GM13977 (cell line): ENCODE data around the gene FAM237B.
"Not testable (repeated sequence)": the region's sequence is repeated elsewhere in the genome, so short reads cannot be mapped to it uniquely, and the experiment has no call there.

Source experiments
- DNase-seq: peaks from one replicate; pipeline ENCODE4 v3.0.0; 2012; ENCODE audit warnings: low spot score
- CTCF ChIP-seq: IDR thresholded peaks from 2 replicates; pipeline ENCODE4 v1.5.1; 2012; ENCODE audit warnings: mild to moderate bottlenecking, control low read depth; ENCODE audit not compliant: insufficient read depth; ENCODE audit errors: extremely low read depth, missing control alignments
- in situ Hi-C: fragments of 300-500 bp; cut with MboI; formaldehyde crosslinking; loops from one replicate; pipeline ENCODE4 v1.12.0; 2022; ENCODE audit warnings: low sequenced_read_pairs, low pct_unique_long_range_greater_than_20kb, mixed read lengths, inconsistent platforms; ENCODE audit not compliant: unreplicated experiment

The FAM237B gene

GRCh38 chr7:90345016-90345415 is 23.9 kb upstream of the FAM237B start:
- TF ChIP-seq CTCF = no peak
- in situ Hi-C loops = no loop called here

DNA sequence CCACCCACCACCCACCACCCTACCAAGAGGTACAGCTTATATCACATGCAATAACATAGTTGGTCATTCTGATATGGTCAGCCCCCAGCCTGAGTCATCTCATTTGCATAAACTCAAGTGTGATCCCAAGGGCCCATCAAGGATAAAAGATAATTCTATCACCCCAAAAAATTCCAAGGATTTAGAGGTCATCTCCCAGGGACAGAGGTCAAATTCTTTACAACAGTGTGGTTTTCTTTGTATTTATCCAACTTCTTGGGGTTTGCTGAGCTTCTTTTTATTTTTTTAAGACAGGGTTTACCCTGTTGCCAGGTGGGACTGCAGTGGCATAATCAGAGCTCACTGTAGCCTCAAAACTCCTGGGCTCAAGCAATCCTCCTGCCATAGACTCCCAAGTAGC is 16.0 kb upstream of the FAM237B start:
- no peak for DNase-seq
- TF ChIP-seq CTCF = no peak

More at GRCh38 chr7:90345016-90345415, 23.9 kb upstream of the FAM237B start:
- DNase-seq = no peak

GRCh38 chr7:90334926-90335325 is 13.8 kb upstream of the FAM237B start:
- in situ Hi-C loops, DNase-seq: not testable (repeated sequence)

More for the DNA sequence above, 16.0 kb upstream of the FAM237B start:
- in situ Hi-C loops = no loop called here

DNA sequence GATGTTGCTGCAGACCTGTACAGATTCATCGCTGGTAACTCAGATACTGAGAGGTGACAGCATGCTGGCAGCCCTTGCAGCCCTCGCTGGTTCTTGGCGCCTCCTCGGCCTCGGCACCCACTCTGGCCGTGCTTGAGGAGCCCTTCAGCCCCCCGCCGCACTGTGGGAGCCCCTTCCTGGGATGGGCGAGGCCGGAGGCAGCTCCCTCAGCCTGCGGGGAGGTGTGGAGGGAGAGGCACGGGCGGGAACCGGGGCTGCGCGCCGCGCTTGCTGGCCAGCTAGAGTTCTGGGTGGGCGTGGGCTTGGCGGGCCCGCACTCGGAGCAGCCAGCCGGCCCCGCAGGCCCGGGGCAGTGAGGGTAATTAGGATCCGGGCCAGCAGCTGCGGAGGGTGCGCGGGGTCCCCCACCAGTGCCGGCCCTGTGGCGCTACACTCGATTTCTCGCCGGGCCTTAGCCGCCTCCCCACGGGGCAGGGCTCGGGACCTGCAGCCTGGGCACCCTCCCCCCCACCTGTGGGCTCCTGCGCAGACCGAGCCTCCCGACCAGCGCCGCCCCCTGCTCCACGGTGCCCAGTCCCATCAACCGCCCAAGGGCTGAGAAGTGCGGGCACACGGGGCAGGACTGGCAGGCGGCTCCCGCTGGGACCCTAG is 13.2 kb upstream of the FAM237B start:
- no peak for TF ChIP-seq CTCF
- in situ Hi-C loops = no loop called here
- DNase-seq = no peak

DNA sequence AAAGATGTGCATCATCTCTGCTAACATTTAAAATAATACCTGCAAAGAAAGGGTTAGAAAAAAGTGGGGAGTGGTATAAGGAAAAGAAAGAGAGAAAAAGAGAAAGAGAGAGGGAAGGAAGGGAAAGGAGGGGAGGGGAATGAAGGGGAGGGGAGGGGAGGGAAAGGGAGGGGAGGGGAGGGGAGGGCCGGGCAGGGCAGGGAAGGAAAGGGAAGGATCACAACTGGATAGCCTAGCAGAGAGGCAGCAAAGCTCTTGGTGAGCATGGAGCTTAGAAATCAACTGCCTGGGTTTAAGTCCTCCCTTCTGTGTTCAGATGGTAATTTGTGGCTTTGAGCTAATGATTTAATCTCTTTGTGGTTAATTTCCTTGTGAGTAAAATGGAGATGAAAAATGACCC is 5.4 kb upstream of the FAM237B start:
- DNase-seq = no peak
- TF ChIP-seq CTCF = no peak
- in situ Hi-C loops = no loop called here

DNA sequence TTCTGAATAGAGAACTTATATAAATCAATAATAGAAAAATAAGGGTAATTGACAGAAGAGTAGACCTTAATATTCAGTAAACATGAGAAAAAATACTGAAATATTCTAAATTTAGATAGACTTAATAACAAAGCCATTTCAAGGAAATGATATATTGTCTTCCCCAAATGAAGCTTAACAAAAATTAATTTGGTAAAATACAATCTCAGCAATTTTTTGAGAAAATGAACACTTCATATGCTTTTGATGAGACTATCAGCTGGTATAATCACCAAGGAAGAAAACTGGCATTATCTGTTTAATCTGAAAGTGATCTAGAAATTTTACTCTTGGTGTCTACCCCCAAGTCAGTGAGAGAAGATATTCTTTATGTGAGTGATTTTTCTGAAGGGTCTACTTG is 1.7 kb upstream of the FAM237B start:
- TF ChIP-seq CTCF = no peak
- no peak for DNase-seq
- in situ Hi-C loops = no loop called here

- DNase-seq = peak; percentile 13
- no peak for TF ChIP-seq CTCF
- in situ Hi-C loops = no loop called here
These were observed 695 bp downstream of the FAM237B start for GRCh38 chr7:90320418-90320800.
